Mesodermal cell (in vitro differentiated cells): ENCODE measurements around the gene LITAFD. TPM values are rescaled to one million over a fixed set of nuclear protein-coding genes. Genes with fewer than 3 reads are reported as not detected.
"Not testable (repeated sequence)": the region's sequence is repeated elsewhere in the genome, so short reads cannot be mapped to it uniquely, and the experiment has no call there.

Source experiments
- H3K27ac ChIP-seq: 2 replicates; pipeline ENCODE4 v1.7.0; 2013; ENCODE audit warnings: mild to moderate bottlenecking, low read depth, low read length, moderate library complexity; ENCODE audit not compliant: severe bottlenecking
- H3K36me3 ChIP-seq: 2 replicates; pipeline ENCODE4 v1.7.1; 2013; ENCODE audit warnings: mild to moderate bottlenecking, low read length, moderate library complexity; ENCODE audit not compliant: control insufficient read depth, insufficient read depth
- H3K4me1 ChIP-seq: one replicate; pipeline ENCODE4 v1.7.1; 2013; ENCODE audit warnings: mild to moderate bottlenecking, low read length; ENCODE audit not compliant: insufficient read depth, control insufficient read depth, poor library complexity, severe bottlenecking
- H3K4me3 ChIP-seq: 2 replicates; pipeline ENCODE4 v1.7.0; 2013; ENCODE audit warnings: low read length, control low read depth, mild to moderate bottlenecking; ENCODE audit not compliant: insufficient read depth, poor library complexity, severe bottlenecking; ENCODE audit errors: extremely low read depth
- H3K9me3 ChIP-seq: 2 replicates; pipeline ENCODE4 v1.7.1; 2013; ENCODE audit warnings: mild to moderate bottlenecking, low read length, moderate library complexity; ENCODE audit not compliant: control insufficient read depth
- WGBS, 2 experiments: methylation state at CpG; one replicate each; pipeline ENCODE4 v1.1.5; 2013; ENCODE audit warnings: missing lambda C conversion rate in 2 of 2; ENCODE audit not compliant: insufficient coverage in 2 of 2; 5-methylcytosine and 5-hydroxymethylcytosine counted together
- polyA plus RNA-seq, 2 experiments: library from polyadenylated mRNA; stranded (reverse); fragments of 50-300 nt; gene quantifications; one replicate each; pipeline ENCODE4 v1.2.3, GENCODE V29; 2013

The LITAFD gene
- polyA plus RNA-seq (2013, experiment 1 of 2), result not detected
- not detected for polyA plus RNA-seq (2013, experiment 2 of 2)

- WGBS, 2 experiments, result 75 to 87% methylated on average over 6 of the region's 10 CpGs
- Histone ChIP-seq H3K36me3 (peaks cover under 1% of the 10 kb centered on the region), H3K9me3 (no peaks in the 10 kb centered on the region), H3K4me1 (peaks cover 31% of the 10 kb centered on the region), H3K4me3 (no peak within 1 kb of the TSS), H3K27ac (no peak within 1 kb of the TSS)
Measured at GRCh38 chr16:8882041-8882617, at the start of gene LITAFD. Gene LITAFD (plus strand): TSS chr16:8882351. CDS start chr16:8884356, 2,005 bp downstream.

GRCh38 chr16:8832717-8833105, 49.4 kb upstream of the LITAFD start:
- no peak overlapping the region for H3K4me3 ChIP-seq
- peaks cover 5% of the 10 kb centered on the region for H3K4me1 ChIP-seq
- no peak overlapping the region for H3K27ac ChIP-seq
- peaks cover 45% of the 10 kb centered on the region for H3K36me3 ChIP-seq
- 82 to 83% methylated on average over 14 to 16 of the region's 16 CpGs for WGBS, 2 experiments
- H3K9me3 ChIP-seq, result no peaks in the 10 kb centered on the region

- H3K27ac ChIP-seq, H3K4me3 ChIP-seq, H3K9me3 ChIP-seq, H3K4me1 ChIP-seq: not testable (repeated sequence)
- peaks cover 11% of the 10 kb centered on the region for H3K36me3 ChIP-seq
- WGBS, 2 experiments, result 87 to 88% methylated on average over 3 of the region's 7 CpGs
Measured at GRCh38 chr16:8836797-8837196, 45.4 kb upstream of the LITAFD start.

- not testable (repeated sequence) for H3K4me3 ChIP-seq, H3K4me1 ChIP-seq, H3K9me3 ChIP-seq, H3K36me3 ChIP-seq, H3K27ac ChIP-seq
- WGBS, 2 experiments, result 88 to 93% methylated on average over 10 to 15 of the region's 15 CpGs
Measured at GRCh38 chr16:8837594-8837993, 44.6 kb upstream of the LITAFD start.

- H3K27ac ChIP-seq, H3K4me1 ChIP-seq, H3K9me3 ChIP-seq, H3K4me3 ChIP-seq: not testable (repeated sequence)
- 94 to 98% methylated on average over 2 to 3 of the region's 4 CpGs for WGBS, 2 experiments
- peaks cover 20% of the 10 kb centered on the region for H3K36me3 ChIP-seq
Measured at GRCh38 chr16:8842016-8842415, 40.1 kb upstream of the LITAFD start.

GRCh38 chr16:8843296-8843695, 38.9 kb upstream of the LITAFD start:
- peaks cover 32% of the 10 kb centered on the region for H3K36me3 ChIP-seq
- 93 to 100% methylated on average over 5 of the region's 12 CpGs for WGBS, 2 experiments

GRCh38 chr16:8845699-8846298, 36.4 kb upstream of the LITAFD start:
- Histone ChIP-seq H3K36me3 (peaks cover 55% of the 10 kb centered on the region), H3K4me1 (peaks cover 31% of the 10 kb centered on the region), H3K9me3 (no peaks in the 10 kb centered on the region), H3K4me3 (no peak overlapping the region), H3K27ac (no peak overlapping the region)
- 97 to 98% methylated on average over 4 to 5 of the region's 7 CpGs for WGBS, 2 experiments

More at GRCh38 chr16:8843296-8843695, 38.9 kb upstream of the LITAFD start:
- H3K4me3 ChIP-seq, H3K27ac ChIP-seq, H3K4me1 ChIP-seq, H3K9me3 ChIP-seq: not testable (repeated sequence)

GRCh38 chr16:8846401-8846932, 35.7 kb upstream of the LITAFD start:
- Histone ChIP-seq H3K27ac (no peak overlapping the region), H3K36me3 (peaks cover 58% of the 10 kb centered on the region), H3K9me3 (no peaks in the 10 kb centered on the region), H3K4me1 (peaks cover 31% of the 10 kb centered on the region), H3K4me3 (no peak overlapping the region)
- WGBS, 2 experiments, result 76 to 82% methylated on average over 5 to 8 of the region's 10 CpGs

GRCh38 chr16:8847145-8847544, 35.0 kb upstream of the LITAFD start:
- 94 to 97% methylated on average over 10 to 13 of the region's 13 CpGs for WGBS, 2 experiments
- peaks cover 65% of the 10 kb centered on the region for H3K36me3 ChIP-seq

GRCh38 chr16:8847623-8848022, 34.5 kb upstream of the LITAFD start:
- Histone ChIP-seq H3K9me3 (no peaks in the 10 kb centered on the region), H3K36me3 (peaks cover 70% of the 10 kb centered on the region), H3K4me1 (peaks cover 31% of the 10 kb centered on the region), H3K27ac (no peak overlapping the region), H3K4me3 (no peak overlapping the region)
- 95 to 97% methylated on average over 13 to 15 of the region's 15 CpGs for WGBS, 2 experiments

More at GRCh38 chr16:8847145-8847544, 35.0 kb upstream of the LITAFD start:
- no peak overlapping the region for H3K27ac ChIP-seq
- no peak overlapping the region for H3K4me3 ChIP-seq
- H3K9me3 ChIP-seq, result no peaks in the 10 kb centered on the region
- H3K4me1 ChIP-seq, result peaks cover 31% of the 10 kb centered on the region
